ENCODE data around the gene SLIT1.
"Not testable (repeated sequence)": the region's sequence is repeated elsewhere in the genome, so short reads cannot be mapped to it uniquely, and the experiment has no call there.

SLIT1 gene

GRCh38 chr10:97039538-97040247 lies 146.1 kb downstream of the SLIT1 start:
- DNase-seq: no peak

DNA sequence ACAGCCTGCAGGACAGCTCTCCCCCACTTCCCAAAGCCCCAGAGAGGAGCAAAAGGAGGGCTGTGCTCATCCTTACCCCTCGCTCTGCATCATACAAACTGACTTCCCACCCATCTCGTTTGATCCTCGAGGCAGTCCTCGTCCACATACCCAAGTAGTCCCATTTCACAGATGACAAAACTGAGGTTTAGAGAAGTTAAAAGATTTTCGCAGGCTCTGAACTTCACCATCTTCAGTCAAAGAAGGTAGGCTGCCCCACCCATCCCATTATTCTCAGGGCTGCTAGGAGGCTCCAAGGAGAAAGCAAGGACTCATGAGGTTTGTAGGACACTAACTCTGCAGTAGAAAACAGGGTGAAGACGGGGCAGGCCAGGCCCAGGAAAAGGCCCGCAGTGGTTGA lies 147.1 kb downstream of the SLIT1 start:
- no peak for DNase-seq

GRCh38 chr10:97037365-97038361 lies 148.1 kb downstream of the SLIT1 start:
- peak; percentile 29 to 73 for DNase-seq

DNA sequence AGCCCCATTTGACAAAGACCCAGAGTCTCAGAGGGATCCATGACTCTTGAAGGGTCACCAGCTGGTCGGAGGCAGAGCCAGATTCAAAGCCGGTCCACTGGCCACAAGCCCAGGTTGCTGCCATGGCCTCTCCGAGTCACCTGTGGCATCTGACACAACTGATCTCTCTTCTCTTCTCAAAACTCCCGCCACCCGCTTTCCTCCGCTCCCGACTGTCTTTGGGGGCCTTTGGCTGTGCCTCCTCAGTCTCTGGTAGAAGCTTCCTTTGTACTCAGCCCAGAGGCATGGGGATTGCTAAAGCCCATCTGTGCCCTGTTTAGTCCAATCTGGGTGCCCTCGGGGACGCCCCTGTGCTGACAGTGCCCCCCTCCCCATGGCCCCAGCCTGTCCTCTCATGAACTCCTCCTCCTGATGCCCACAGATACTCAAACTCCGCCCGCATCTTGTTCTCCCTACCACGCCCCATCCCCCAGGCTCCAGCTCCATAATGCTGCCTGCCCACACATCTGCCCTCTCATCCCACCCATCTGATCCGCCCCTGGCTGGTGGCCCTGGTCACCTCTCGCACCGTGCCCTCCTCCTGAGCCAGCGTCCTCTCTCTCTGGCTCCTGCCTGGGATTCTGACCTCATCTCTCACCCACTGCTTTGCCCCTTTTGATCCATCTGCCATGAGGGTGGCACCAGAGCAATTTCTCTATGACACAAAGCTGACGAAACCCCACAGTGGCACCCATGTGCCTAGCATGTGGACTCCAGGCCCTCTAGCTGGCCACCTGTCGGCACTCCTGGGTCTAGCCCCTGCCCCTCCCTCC lies 150.6 kb downstream of the SLIT1 start:
- no peak for DNase-seq

- no peak for DNase-seq
Observed at GRCh38 chr10:97034301-97034700, 151.5 kb downstream of the SLIT1 start.

DNA sequence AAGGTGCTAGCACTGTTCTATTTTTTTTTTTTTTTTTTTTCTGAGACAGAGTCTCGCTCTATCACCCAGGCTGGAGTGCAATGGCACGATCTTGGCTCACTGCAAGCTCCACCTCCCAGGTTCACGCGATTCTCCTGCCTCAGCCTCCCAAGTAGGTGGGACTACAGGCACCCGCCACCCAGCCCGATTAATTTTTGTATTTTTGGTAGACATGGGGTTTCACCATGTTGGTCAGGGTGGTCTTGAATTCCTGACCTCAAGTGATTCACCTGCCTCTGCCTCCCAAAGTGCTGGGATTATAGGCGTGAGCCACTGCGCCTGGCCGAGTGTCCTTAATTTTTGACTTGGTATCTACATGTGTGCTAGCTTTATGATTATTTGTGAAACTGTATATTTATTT lies 151.9 kb downstream of the SLIT1 start:
- DNase-seq: not testable (repeated sequence)

GRCh38 chr10:97032624-97033023 lies 153.1 kb downstream of the SLIT1 start:
- DNase-seq: no peak

GRCh38 chr10:97031459-97031858 lies 154.3 kb downstream of the SLIT1 start:
- no peak for DNase-seq

GRCh38 chr10:97030894-97031293 lies 154.9 kb downstream of the SLIT1 start:
- no peak for DNase-seq

GRCh38 chr10:97029271-97029670 lies 156.5 kb downstream of the SLIT1 start:
- no peak for DNase-seq

- no peak for DNase-seq
Observed at GRCh38 chr10:97028832-97029178, 157.0 kb downstream of the SLIT1 start.

DNA sequence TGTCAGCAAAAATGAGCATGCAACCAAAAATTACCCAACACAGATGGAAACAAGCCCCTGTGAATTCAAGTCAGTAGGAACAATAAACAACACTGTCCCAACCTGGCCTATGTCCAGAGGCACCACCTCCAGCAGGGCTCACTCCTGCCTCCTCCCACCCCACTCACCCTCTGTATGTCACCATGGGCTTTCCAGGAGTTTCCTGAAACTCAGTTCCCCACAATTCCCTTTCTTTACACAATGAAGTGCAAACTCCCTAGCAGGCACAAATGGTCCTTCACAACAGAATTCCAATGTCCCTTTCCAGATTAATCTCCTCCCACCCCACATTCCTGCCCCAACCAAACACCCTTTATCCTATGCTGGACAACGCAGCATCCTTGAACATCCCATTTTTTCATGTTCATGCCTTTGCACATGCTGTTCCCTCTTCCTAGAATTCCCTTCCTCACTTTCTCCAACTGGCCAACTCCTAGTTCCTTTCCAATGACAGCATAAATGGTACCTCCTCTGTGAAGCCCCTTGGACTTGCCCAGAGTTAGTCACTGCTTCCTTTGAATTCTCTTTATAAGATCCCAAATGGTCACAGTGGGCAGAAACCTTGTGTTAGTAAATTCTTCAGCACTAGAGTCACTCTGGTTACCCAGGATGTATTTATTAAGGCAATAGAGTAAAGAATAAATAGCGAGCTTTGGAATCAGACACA lies 157.5 kb downstream of the SLIT1 start:
- no peak for DNase-seq

DNA sequence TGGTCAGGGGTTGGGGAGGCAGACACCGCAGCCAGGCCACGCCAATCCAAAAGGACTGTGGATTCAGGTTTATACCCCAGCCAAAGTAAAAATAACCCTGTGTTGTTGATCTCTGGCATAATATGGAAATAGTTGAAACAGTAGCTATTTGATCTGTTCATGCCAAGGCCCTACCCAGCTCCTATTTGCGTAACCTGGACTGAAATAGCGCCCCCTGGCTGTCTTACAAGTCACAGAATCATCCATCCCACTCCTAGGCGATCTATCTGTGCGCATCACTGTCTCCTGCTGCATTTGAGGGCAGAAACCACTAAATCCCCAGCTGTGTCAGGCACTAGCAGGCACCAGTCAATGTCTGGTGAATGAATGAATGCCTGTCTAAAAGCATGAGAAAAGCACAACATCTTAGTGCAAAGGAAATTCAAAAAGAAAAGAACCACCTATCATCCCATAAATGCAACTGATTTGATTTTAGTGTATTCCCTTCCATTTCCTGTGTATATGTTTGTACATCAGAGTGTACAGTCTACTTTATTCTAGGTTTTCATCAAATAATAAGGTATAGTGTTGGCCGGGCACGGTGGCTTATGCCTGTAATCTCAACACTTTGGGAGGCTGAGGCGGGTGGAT lies 160.0 kb downstream of the SLIT1 start:
- DNase-seq: peak in 1 of 2 experiments; percentile 17

- peak in 1 of 2 experiments; percentile 18 for DNase-seq
Observed at GRCh38 chr10:97024168-97025073, 161.3 kb downstream of the SLIT1 start.

- no peak for DNase-seq
Observed at GRCh38 chr10:97023401-97024167, 162.2 kb downstream of the SLIT1 start.

- no peak for DNase-seq
Observed at GRCh38 chr10:97022616-97023015, 163.1 kb downstream of the SLIT1 start.

DNA sequence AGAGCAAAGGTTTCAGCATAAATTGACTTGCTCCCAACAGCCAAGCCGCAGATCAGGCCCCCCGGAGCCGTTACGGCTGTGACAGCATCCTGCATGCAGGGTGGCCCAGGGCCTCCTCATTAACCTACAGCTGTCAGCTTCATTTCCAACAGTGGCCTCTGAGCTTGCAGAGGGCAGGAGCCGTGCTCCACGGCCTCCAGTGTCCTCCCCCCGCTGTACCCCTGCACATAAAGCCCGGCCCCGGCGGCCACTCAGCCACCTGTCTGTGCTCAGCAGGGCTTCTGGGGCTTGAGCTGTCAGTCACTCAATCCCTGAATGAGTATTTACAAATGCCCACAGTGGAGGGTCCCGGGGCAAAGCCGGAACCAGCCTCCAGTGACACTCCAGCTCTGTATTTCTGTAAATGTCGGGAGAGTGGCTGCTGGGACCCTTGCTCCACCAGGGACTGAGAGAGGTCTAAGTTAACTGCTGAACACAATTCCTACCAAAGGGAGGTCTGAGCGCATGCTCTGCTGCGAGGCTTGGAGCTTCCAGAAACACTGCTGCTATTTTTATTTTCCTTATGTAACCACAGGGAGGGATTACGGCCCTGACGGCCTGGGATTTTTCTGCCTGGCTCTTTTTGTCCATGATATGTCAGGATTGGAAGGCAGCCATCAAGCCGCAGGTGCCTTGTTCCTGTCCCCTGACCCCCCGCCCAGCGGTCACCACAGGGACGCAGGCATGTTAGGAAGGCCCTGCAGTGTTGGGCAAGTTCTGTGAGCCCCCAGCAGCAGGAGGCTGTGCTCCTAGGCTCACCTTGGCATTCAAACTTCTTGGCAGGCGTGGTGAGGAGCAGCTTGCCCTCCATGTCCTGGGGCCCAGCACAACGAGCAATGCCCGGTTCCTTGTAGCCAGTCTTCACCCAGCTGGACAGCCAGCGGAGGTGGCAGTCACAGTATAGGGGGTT lies 165.0 kb downstream of the SLIT1 start:
- no peak for DNase-seq

DNA sequence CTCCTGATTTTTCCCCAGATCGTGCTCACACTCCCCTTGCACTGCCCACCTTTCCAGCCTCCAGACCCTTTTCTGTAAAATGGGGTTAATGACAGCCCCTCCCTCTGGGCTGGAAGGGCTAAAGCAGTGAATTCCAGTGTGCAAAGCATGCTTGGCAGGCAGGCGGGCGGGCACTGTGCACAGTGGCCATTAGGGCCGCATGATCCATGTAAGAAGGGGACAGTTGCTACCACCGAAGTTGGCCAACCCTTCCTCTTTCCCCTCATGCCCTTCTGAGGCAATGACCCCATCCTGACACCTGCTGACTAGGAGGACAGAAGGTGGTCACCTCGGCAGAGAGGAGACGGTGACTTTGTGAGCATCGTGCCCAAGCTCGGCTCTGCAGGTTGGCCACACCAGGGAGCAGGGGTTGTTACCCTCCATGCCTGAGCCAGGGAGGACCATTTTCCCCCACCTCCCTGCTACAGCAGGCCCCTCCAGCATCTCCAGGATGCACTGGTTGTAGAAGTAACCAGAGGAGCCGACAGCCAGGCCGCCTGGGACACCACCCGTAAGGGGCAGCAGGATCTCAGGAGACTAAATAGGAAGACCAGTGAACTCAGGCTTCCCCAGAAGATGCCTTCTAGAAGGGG lies 166.4 kb downstream of the SLIT1 start:
- DNase-seq: no peak
